Amniotic stem cell (primary cell): ENCODE results near the gene MKS1.

Experiments
- DNase-seq: peaks from one replicate; lab custom pipeline; 2025; lab: John Stamatoyannopoulos, UW

Gene MKS1

DNA sequence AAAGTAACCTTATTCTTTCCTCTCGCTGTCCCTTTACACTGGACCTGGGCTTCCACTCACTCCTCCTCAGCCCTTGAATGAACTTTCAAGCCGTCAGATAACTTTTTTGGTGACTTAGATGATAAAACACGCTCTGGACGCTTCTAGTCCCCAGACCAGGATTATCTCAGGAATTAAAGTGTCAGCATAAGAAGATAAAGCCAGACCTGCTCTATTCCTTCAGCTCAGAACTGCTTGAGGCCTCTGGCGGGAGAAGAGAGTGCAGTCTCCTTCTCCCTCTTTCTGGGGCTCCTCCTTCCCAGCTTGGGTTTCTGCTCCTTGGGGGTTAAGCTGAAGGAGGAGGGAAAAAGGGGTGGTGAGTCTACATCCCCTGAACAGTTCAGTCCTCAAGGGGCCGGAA is 25.9 kb upstream of the MKS1 start:
- no peak for DNase-seq

- DNase-seq, result no peak
Measured at GRCh38 chr17:58242171-58242784, 23.2 kb upstream of the MKS1 start.

DNA sequence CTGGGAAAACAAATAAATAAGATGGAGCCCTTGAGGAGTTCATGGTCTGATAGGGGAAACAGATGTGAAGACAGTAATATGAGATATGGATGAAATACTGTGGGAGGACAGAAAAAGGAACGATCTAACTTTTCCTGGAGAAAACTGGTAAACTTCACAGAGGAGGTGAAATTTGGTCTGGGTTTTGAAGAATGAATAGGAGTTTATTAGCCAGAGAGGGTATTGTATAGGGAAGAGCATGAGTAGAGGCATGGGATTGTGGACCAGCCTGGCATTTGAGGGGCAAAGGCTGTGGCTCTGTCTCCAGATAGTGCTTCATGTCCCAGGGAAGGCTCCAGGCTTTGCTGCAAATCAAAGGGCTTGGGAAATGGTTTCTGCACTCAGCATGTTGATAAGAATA is 20.9 kb upstream of the MKS1 start:
- no peak for DNase-seq

DNA sequence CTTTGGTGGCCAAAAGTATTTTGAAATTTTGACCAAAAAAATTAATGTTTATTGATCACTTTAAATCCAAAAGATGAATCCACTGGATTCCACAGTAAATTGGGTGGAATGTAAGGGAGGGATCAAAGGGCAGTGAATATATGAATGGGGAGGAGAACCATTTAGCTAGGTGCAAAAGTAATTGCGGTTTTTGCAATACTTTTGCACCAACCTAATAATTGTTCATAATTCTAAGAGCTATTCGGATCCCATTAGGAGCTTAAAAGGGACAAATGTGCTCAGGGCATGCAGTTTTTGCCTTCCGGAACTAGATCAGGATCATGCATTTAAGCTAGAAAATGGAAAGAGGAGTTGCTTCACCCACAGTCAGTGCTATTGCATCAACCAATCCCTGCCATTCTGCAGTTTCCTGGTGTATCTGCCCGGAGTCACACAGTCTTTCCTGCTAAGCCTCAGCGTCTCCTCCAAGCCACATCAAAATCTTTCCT is 19.1 kb upstream of the MKS1 start, which contains the start of gene LPO:
LPO (plus strand) TSS at position 438 of the 488 bp plus-strand sequence. CDS start 4,396 bp downstream, outside the sequence.
- DNase-seq, result no peak

- DNase-seq, result no peak
Measured at GRCh38 chr17:58236394-58236793, 17.3 kb upstream of the MKS1 start.

DNA sequence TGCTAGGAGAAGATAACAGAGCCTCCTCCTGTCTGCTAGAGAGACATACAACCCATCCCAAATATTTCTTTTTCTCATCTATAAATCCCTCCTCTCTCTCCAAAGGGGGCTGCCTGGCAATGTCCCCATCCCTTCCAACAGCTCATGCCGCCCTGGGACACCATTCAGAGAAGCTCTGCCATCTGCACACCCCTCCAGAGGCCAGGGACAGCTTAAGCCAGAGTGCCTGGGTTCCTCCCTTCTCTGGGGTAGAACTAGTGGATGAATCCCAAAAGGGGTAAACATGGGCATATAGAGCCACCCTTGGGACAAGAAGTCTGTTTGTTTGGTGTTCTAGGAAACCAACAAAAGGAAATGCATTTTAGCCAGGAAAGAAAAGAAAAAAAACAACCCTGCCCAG is 16.8 kb upstream of the MKS1 start:
- no peak for DNase-seq

DNA sequence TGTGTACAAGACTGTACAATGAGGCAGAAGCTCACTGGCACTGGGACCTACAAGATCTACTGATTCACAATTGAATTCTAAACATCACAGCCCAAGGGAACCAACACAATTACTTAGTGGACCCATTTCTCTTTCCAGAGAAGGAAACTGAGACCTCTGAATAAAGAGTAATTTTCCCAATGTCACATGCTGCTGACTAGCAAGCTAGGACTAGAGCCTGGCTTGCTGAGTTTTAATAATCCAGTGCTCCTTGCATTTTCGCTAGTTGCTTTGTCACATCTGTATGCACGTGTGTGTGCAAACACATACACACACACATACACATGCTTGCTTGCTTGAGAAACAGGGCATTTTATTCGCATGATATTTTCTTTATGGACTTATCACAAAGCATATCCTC is 15.5 kb upstream of the MKS1 start:
- no peak for DNase-seq

- no peak for DNase-seq
Measured at GRCh38 chr17:58233543-58233942, 14.5 kb upstream of the MKS1 start.

- DNase-seq, result no peak
Measured at GRCh38 chr17:58232707-58233156, 13.7 kb upstream of the MKS1 start.

GRCh38 chr17:58231641-58232040 is 12.6 kb upstream of the MKS1 start:
- DNase-seq, result no peak

DNA sequence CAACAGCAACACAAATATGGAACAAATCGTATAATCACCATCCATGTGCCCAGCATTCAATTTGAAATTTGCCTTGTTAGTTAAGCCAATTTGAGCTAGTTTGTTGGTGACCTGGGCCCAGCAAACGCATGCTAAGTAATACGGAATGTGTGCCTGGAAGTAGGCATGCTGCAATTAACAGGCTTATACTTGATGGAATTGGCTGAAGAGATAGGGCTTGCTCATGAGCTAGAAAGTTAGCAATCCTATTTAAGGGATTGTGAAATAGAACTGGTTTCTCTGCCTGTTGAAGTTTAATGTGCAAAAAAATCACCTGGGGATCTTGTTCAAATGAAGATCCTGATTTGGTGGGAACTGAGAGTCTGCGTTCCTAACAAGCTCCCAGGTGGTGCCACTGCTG is 10.8 kb upstream of the MKS1 start:
- DNase-seq, result no peak

GRCh38 chr17:58229384-58229783 is 10.3 kb upstream of the MKS1 start:
- no peak for DNase-seq

DNA sequence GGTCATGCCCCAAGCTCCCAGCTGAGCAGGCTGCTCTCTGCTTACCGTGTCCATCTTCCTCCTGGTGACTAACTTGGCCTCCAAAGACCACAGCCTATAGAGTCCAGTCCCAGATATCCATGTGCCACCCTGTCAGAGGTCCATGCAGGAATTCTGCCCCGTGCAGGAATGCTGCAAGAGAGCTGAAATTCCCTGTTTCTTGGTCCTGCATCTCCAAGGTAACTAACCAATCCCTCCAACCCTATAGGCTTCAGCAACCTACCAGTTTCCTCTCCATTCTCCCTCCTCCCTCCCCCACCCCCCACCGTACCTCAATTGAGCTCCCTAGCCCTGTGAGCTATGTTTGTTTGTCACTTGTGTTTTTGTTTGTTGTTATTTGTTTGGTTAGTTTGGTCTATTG is 9.6 kb upstream of the MKS1 start:
- DNase-seq, result no peak

- no peak for DNase-seq
Measured at GRCh38 chr17:58227733-58228132, 8.7 kb upstream of the MKS1 start.

- no peak for DNase-seq
Measured at GRCh38 chr17:58224315-58224714, 5.3 kb upstream of the MKS1 start.

DNA sequence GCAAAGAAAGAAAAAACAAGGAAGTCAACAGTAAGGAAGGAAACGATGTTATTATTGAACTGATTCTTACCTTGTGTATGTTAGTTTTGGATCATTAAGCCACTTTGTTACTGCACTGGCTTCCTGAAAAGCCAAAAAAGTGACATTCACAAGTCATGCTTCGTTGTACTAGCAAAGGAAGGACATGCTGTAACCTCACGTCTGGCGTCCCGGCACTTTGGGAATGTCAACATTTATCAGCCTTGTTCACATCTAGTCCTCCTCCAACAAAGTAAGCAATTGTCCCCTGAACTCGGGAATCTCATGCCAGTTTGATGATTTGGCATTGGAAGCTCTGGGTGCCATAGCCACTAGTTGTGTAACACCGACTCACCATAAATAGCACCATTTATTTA is 731 bp upstream of the MKS1 start:
- no peak for DNase-seq

DNA sequence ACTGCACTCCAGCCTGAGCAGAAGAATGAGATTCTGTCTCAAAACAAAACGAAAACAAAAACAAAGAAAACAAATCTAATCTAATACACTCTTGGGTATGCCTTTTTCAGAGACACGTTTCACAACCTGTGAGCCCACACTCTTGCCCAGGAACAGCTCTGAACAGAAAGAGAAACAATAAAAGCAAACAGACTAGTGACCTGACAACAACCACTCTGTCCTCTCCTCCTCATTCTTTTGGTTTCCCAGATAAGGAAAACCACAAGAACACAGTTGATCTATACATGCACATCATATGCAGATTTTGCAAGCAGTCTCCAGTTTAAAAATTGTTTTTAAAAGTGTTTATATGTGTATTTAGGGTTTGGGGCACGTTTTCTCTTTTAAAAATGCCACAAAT is 1.3 kb downstream of the MKS1 start:
- no peak for DNase-seq

DNA sequence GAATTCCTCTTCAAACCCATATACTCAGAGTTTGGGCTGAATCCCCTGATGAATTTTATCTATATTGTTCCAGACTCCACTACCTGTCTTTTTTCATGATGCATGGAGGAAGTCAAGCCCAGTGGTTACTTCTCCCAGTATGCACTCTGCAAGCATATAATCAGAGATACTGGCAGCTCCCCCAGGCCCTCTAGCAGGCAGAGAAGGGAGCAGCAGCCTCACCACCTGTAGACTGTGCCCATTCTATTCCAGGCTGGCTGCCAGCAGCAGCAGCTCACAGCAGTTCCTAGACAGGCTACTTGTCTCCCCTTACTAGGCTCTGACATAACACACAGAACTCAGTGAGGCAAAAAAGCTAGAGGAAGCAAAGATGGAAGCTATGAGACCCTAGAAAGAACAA is 3.4 kb downstream of the MKS1 start:
- no peak for DNase-seq

DNA sequence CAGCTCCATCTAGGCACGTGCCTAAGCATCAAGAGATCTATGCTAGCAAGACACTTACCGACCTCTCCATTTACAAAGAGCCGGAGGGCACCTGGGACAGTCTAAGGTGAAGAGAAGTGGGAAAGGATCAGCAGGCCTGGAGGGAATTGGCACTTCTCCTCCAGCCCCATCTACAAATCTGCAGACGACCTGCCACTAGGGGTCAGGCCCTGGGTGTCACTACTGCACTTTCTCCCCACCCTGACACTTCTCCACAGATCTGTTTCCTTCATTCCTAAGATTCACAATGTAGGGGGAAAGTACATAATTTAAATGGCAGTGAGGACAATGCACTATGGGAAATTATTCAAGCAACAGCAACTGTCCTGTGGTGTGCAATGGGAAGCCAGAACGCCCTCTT is 8.1 kb downstream of the MKS1 start:
- no peak for DNase-seq

GRCh38 chr17:58208344-58208743 is 10.7 kb downstream of the MKS1 start:
- no peak for DNase-seq

DNA sequence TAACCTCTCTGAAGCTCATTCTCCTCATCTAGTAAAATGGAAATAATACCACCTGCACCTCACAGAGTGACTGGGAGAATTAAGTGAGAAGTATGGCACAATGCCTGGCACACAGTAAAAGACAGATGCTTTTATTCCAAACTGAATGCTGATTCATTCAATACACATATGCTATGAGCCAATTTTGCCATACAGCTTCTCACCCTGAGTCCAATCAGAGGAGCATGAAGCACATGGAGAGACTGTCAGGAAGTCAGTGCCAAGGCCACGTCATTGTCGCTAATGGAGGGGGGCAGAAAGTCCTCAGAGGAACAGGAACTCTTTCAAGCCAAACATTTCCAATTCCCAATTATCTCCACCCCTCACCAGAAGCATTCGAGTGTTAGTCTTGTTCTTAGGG is 11.6 kb downstream of the MKS1 start:
- DNase-seq, result no peak

DNA sequence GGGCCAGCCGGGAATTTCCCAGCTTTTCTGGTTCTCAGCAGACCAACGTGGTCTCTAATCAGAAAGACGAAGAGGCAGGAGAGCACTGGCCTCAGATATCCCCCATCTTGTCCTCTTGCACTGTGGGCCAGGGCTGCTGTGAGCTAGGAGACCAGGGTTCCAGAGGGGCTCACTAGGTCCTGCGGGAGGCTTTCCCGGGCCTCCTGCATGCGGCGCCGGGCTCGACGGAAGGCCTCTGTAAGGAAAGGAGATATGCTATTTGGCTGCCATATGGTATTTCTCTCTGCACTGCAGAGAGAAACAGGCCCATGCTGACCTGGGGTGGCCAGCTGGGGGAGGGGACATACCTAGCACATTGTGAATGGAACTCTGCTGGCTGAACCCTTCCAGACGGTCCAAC is 13.1 kb downstream of the MKS1 start:
- no peak for DNase-seq

- DNase-seq, result no peak
Measured at GRCh38 chr17:58204796-58205195, 14.3 kb downstream of the MKS1 start.

DNA sequence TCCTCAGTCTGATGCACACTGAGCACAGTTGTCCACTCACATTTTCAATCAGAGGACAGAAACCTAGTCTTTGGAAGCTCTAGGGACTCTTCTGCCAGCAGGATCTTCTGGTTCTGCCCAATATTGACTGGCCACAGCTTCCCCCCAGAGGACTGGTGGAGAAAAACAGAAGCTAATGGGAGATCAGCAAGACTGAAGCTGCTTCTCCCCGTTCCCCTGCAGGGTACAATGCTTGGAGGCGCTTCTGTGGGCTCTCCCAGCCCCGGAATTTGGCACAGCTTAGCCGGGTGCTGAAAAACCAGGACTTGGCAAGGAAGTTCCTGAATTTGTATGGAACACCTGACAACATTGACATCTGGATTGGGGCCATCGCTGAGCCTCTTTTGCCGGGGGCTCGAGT is 16.2 kb downstream of the MKS1 start:
- DNase-seq, result no peak
